ENCODE data around the gene SLC38A9.

DNA sequence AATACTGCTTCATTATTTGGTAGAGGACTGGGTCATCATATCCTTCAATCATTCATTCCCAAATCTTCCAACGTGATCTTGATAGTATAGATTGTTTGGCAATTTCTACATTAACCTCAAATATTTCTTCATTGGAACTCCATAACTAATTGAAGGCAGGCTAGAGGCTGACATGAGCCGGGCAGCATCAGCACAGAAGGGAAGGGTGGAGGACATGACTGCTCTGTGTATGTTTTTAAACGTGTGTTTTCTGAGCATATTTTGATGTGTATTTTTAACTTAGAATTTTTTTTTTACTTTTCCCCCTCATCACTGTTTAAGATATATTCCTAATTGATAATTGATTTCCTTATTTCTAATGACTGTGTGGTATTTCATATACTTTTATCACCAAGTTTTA lies 38.4 kb upstream of the SLC38A9 start:
- TF ChIP-seq YY1 (IDR thresholded peaks at IDR 0.05; ENCODE audit: insufficient read depth, insufficient read length): no peak
- TF ChIP-seq SUZ12 (IDR thresholded peaks at IDR 0.05; ENCODE audit: extremely low read depth, insufficient read depth, insufficient read length): no peak
- TF ChIP-seq ZNF274 (IDR thresholded peaks at IDR 0.05; ENCODE audit: low read depth, low read length): no peak

Measured in NT2/D1 (cell line).